Measurements from ENCODE around the gene SKI. TPM values are rescaled to one million over a fixed set of nuclear protein-coding genes. Genes with fewer than 3 reads are reported as not detected.
A peak's percentile ranks its signal among the peaks of the same experiment; 100 is the strongest.

The SKI gene
- 52.7 and 55.7 TPM in 2 replicates for total RNA-seq (ENCODE audit: low replicate concordance)
- long read RNA-seq, partial matches to known transcripts = 1 of 3 reads
- long read RNA-seq, other reads (novel, unspliced or antisense) = 2 of 3 reads

DNA sequence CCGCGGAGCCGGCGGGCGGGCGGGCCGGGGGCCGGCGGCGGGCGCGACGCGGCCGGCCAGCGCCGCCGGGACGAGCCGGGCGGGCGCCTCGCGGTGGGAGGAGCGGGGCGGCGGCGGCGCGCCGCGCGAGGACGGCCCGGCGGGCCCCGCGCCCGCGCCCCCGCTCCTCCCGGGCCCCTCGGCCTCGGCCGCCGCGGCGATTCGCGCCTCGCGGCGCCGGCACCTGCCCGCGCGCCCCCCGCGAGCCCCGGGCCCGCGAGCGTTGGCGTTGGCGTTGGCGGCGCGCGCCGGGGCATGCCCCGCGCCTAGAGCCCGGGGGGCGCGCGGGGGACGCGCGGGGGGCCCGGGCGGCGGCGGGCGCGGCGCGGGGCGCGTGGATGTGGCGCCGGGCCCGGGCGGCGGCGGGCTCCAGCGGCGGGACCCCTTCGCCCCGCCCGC, at the start of gene SKI:
SKI (plus strand) TSS at position 163 of the 438 bp plus-strand sequence. CDS start 448 bp downstream, outside the sequence.
- Mint-ChIP-seq H3K4me3 (peak within 1 kb of the TSS; percentile 98), H3K27ac (peak within 1 kb of the TSS; percentile 92), H3K4me1 (ENCODE audit: unreplicated experiment) (peaks cover 24% of the 10 kb centered on the region), H3K27me3 (peaks cover 2% of the 10 kb centered on the region), H3K36me3 (no peaks in the 10 kb centered on the region), H3K9me3 (no peaks in the 10 kb centered on the region)
- DNase-seq (ENCODE audit: extremely low spot score, unreplicated experiment) = no peak
- TF ChIP-seq CTCF (conservative IDR thresholded peaks at IDR 0.05) = no peak

DNA sequence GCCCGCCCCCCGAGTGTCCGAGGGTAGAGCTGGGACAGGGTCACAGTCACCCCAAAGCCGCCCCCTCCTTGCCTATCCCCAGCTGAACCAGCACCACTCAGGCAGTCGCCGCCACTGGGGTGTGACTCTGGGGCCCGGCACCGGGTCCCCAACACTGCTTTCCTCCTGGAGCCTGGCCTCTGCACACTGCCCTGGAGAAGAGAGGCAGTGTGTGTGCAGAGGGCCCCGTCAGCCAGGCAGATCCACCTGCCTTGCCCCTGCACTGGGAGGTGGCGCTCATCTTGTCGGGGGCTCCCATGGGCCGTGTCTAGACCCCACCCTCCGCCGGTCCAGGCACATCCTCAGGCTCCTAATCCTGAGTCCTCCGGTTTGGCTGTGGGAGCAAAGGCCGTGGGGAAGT, 49.2 kb upstream of the SKI start:
- H3K27ac Mint-ChIP-seq = no peak overlapping the region
- TF ChIP-seq CTCF (conservative IDR thresholded peaks at IDR 0.05) = no peak
- peaks cover 6% of the 10 kb centered on the region for H3K36me3 Mint-ChIP-seq
- peaks cover 15% of the 10 kb centered on the region for H3K4me1 Mint-ChIP-seq (ENCODE audit: unreplicated experiment)
- H3K9me3 Mint-ChIP-seq = no peaks in the 10 kb centered on the region
- DNase-seq (ENCODE audit: extremely low spot score, unreplicated experiment) = no peak
- H3K4me3 Mint-ChIP-seq = no peak overlapping the region
- no peaks in the 10 kb centered on the region for H3K27me3 Mint-ChIP-seq

GRCh38 chr1:2179283-2180013, 48.7 kb upstream of the SKI start:
- peaks cover 6% of the 10 kb centered on the region for H3K36me3 Mint-ChIP-seq
- H3K4me3 Mint-ChIP-seq = no peak overlapping the region
- H3K9me3 Mint-ChIP-seq = no peaks in the 10 kb centered on the region
- no peak for TF ChIP-seq CTCF (conservative IDR thresholded peaks at IDR 0.05)
- DNase-seq (ENCODE audit: extremely low spot score, unreplicated experiment) = no peak
- H3K27ac Mint-ChIP-seq = peak overlapping the region; percentile 48
- no peaks in the 10 kb centered on the region for H3K27me3 Mint-ChIP-seq
- peaks cover 15% of the 10 kb centered on the region for H3K4me1 Mint-ChIP-seq (ENCODE audit: unreplicated experiment)

- Mint-ChIP-seq H3K27me3 (no peaks in the 10 kb centered on the region), H3K36me3 (peaks cover 6% of the 10 kb centered on the region), H3K27ac (no peak overlapping the region), H3K9me3 (no peaks in the 10 kb centered on the region), H3K4me1 (ENCODE audit: unreplicated experiment) (peaks cover 11% of the 10 kb centered on the region), H3K4me3 (no peak overlapping the region)
- no peak for DNase-seq (ENCODE audit: extremely low spot score, unreplicated experiment)
- no peak for TF ChIP-seq CTCF (conservative IDR thresholded peaks at IDR 0.05)
Observed at GRCh38 chr1:2180297-2181245, 47.5 kb upstream of the SKI start.

DNA sequence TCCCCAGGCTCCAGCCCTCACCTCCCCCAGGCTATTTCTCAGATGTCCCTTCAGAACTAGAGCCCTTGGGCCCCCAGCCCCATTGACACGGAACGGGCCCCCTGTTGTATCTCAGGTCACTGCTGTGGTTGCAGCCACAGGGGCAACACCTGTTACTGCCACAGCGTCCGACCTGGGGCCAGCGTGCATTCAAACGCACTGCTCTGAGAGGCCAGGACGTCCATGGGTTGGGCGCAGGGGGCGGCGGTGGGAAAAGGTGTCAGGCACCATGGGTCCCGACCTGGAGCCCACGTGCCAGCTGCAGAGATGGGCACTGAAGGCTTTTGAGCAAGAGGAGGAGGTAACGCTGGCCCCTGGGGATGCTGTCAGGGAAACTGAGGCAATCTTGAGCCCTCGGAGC, 46.8 kb upstream of the SKI start:
- H3K27ac Mint-ChIP-seq = no peak overlapping the region
- no peaks in the 10 kb centered on the region for H3K27me3 Mint-ChIP-seq
- no peak for TF ChIP-seq CTCF (conservative IDR thresholded peaks at IDR 0.05)
- DNase-seq (ENCODE audit: extremely low spot score, unreplicated experiment) = no peak
- H3K4me1 Mint-ChIP-seq (ENCODE audit: unreplicated experiment) = peaks cover 6% of the 10 kb centered on the region
- no peak overlapping the region for H3K4me3 Mint-ChIP-seq
- no peaks in the 10 kb centered on the region for H3K9me3 Mint-ChIP-seq
- H3K36me3 Mint-ChIP-seq = peaks cover 6% of the 10 kb centered on the region
